HG03575 (cell line): ENCODE results near the gene CRYGN.

Source experiments
- ATAC-seq: cut with Tn5 transposase; IDR thresholded peaks from one replicate; pipeline ENCODE4 v1.9.1; 2021; ENCODE audit not compliant: unreplicated experiment, insufficient number of reproducible peaks, low FRiP score; ENCODE audit errors: extremely low read depth

The CRYGN gene

GRCh38 chr7:151446412-151446811, 6.5 kb upstream of the CRYGN start:
- ATAC-seq, result no peak

GRCh38 chr7:151444632-151445031, 4.7 kb upstream of the CRYGN start:
- no peak for ATAC-seq

GRCh38 chr7:151442776-151443496, 3.0 kb upstream of the CRYGN start:
- no peak for ATAC-seq

DNA sequence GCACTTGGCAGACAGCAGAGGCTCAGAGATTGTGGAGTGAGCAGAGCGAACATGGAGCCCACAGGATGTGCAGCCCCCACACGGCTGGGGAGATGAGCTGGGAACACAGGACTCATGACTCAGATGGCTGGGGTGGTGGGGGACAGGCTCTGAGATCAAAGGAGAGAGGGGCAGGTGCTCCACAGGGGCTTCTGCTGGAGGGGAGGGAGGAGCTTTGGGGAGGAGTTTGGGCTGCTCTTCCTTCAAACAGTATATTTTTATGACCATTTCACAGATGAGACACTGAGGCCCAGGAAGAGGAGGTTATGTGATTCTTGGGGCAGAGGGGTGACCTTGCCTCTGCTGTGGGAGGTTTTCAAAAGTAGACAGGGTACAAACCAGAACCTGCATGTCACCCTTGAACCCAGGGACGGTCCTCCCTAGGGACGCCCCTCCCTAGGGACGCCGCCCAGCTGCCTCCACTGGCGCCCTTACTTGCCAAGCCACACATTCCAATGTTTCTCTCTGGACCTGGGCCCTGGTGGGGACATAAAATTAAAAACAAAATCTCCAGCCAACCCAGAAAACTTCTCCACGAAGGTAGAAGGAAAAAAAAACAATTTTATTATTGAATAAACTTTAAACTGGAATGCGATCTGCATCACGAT, 981 bp upstream of the CRYGN start:
- no peak for ATAC-seq

- no peak for ATAC-seq
Observed at GRCh38 chr7:151438864-151439601, 908 bp downstream of the CRYGN start.

- no peak for ATAC-seq
Observed at GRCh38 chr7:151437866-151438516, 1.9 kb downstream of the CRYGN start.

GRCh38 chr7:151437159-151437553, 2.8 kb downstream of the CRYGN start:
- no peak for ATAC-seq

- no peak for ATAC-seq
Observed at GRCh38 chr7:151436446-151437158, 3.3 kb downstream of the CRYGN start.

GRCh38 chr7:151435971-151436370, 4.0 kb downstream of the CRYGN start:
- ATAC-seq, result no peak

- ATAC-seq, result no peak
Observed at GRCh38 chr7:151435103-151435916, 4.6 kb downstream of the CRYGN start.

DNA sequence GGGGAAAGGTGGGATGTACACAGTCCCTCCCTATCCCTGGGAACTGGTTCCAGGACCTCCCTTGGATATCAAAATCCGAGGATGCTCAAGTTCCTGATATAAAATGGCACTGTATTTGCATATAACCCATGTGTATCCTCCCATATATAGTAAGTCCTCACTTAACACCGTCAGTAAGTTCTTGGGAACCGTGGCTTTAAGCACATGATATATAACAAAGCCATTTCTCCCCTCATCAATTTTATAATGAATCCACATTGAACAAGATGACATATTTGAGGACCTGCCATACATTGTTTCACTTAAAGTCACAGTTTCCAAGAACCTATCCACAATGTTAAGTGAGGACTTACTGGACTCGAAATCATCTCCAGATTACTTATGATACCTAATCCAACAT, 5.4 kb downstream of the CRYGN start:
- no peak for ATAC-seq

DNA sequence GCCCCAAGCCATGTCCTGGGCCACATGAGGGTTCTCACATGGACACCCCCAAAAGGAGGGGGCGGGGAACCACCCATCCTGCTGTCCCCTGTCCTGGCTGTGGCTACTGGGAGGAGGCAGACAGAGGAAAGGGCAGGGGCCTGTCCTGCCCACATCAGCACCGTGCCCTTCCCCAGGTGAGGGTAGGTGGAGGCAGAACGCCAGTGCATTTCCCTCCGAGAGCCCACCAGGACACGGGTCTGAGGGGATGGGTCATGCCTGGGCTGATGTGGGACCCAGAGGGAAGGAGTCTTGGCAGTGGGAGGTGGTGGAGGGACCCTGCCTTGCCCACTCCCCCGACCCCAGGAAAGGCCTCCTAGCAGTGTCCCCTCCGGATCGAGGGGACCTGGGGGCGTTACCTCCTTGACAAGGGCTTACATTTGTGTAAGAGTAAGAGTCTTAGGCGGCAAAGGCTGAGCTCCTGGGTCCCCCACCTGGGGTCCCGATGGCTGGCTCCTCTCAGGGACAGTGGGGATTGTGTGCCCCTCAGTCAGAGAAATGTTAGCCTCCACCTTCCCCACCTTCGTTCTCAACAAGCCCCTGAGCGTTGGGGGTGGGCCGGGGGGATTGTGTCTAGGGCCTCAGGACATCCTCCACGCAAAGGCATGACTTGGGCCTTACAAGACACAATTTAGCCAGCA, 6.1 kb downstream of the CRYGN start:
- ATAC-seq, result no peak

DNA sequence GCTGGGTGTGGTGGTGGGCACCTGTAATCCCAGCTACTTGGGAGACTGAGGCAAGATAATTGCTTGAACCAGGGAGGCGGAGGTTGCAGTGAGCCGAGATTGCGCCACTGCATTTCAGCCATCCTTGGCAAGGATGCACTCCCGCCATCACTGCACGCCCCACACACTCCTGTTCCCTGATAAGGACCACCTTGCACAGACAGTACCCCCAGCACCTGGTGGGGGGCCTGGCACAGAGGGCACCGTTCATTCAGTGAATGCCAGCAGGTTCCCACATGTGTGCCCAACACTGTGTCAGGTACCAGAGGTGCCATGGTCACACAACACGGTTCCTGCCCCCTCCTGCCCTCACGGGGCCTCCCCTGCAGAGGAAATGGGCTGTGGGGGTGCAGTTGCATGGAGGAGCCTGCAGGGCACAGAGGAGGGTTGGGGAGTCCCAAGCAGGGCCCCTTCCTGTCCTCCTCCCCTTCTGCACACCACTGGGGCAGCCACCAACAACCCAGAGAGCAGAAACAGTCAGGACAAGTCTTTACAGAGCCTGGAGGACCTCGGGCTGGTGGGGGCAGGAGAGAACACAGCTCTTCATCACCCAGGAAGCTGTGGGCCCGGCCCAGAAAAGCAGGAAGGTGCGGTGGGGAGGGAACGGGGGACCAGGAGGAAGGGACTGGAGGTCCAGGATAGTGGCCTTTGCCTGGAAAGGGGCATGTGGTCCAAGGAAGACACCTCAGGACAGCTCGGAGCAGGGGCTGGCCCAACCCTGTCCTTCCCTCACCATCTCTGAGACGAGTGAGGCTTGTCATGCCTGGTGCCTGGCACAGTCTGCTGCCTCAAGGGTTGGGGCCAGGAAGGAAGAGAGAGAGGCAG, 7.1 kb downstream of the CRYGN start:
- no peak for ATAC-seq

DNA sequence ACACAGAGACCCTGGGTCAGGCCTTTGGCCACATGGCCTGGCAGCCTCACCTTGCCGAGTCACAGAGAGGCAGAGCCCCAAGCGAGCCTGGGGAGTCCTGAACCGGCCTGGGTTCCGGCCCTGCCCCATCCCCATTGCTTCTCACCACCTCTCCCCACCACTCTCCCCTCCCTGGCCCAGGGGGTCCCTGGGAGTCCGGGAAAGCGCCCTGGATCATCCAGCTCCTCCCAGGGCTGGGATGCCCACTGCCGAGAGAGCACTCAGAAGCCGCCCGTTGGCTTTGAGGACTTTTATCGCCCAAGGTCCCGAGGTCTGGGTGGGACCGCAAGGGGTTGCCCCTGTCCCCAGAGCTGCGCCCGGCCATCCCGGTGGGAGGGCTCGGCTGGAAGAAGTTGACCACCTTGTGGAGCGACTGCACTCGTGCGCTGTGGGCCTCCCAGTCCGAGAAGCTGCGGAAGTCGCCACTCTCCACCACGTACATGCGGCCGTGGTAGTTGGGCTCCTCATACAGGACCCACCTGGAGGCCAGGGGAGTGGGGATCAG, 8.1 kb downstream of the CRYGN start:
- no peak for ATAC-seq

DNA sequence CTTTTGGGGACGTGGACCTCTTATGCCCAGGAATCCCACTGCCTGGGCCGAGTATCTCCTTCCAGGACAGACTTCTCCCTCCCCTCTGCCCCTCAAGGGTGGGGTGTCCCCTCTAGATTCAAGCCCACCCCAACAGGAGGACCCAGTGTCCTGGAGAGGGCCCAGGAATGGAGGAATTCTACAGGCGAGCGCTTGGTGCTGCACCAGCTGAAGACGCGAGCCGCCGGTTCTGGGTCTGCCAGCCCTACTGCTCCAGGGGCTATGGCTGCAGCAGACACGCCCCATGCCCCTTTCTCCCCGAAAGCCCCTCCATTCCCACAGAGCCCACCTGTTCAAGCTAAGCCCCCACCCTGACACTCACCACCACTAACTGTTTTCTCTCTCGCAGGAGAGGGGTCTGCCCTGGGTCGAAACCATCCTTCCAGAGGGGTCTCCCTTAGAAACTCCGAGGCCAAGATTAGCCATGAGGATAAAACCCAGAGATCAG, 8.6 kb downstream of the CRYGN start:
- no peak for ATAC-seq

DNA sequence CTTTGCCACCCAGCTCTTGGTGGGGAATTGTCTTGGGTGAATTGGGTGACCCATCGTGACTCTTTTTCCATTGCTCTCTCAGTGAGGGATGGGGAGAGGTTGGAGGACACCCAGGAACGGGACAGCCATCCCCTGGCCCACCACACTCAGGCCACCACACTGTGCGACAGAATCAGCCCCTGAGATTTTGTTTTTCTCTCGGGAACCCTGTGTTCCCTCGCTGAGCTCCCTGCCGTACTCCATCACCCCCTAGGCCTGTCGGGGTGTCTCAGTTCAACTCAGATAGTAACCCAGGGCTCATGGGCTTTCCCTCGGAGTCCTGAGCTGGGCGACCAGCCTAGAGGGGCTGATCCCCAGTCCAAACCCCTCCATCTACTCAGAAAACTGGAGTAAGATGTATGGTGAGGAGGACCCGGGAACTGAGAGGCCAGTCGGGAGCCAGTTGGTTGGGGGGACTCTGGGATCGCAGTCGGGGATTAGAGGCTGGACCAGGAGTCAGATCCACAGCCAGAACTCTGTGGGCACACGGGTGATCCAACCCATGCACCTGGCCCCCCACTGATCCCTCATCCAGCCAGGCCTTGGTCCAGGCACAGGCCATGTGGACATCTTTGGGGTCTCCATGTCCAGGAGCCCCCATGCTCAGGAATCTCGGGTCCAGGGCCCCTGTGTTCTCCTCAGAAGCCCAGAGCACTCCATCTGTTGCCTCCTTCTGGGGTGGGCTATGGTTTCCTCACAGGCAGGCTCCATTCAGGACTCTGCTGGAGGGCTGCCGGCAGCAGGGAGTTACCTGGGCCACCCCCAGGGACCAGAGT, 9.3 kb downstream of the CRYGN start:
- no peak for ATAC-seq
